Measurements from ENCODE around the gene WNT2B. TPM values are rescaled to one million over a fixed set of nuclear protein-coding genes. Genes with fewer than 3 reads are reported as not detected.

The WNT2B gene
- total RNA-seq, 1 donor from 2014 or later, result 4.8 TPM

DNA sequence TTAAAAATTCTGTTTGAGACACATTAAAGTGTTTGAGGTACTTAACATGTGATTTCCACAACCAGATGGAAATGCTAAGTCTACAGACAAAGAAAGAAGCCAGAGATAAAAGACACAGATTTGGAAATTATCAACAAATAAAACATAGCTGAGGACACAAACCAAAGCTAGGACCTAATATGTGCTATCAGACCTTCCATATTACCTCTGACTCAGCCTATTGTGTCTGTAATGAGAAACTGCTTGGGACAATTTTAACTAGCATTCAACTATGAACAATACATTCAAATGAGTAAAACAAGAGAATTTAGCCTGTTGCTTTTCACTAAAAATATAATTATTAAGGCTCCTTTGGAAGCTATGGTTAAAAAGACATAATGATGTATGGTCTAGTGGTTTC lies 54.6 kb downstream of the WNT2B start:
- H3K27ac ChIP-seq, result no peak overlapping the region
- intact Hi-C loops (cut with DNase I), result no loop called here
- no peaks in the 10 kb centered on the region for H3K27me3 ChIP-seq
- peaks cover 4 to 9% of the 10 kb centered on the region in 2 donors for H3K36me3 ChIP-seq
- H3K9me3 ChIP-seq, result no peaks in the 10 kb centered on the region
- no peak overlapping the region for H3K4me3 ChIP-seq
- TF ChIP-seq, protein P1, sequence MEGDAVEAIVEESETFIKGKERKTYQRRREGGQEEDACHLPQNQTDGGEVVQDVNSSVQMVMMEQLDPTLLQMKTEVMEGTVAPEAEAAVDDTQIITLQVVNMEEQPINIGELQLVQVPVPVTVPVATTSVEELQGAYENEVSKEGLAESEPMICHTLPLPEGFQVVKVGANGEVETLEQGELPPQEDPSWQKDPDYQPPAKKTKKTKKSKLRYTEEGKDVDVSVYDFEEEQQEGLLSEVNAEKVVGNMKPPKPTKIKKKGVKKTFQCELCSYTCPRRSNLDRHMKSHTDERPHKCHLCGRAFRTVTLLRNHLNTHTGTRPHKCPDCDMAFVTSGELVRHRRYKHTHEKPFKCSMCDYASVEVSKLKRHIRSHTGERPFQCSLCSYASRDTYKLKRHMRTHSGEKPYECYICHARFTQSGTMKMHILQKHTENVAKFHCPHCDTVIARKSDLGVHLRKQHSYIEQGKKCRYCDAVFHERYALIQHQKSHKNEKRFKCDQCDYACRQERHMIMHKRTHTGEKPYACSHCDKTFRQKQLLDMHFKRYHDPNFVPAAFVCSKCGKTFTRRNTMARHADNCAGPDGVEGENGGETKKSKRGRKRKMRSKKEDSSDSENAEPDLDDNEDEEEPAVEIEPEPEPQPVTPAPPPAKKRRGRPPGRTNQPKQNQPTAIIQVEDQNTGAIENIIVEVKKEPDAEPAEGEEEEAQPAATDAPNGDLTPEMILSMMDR (IDR thresholded peaks at IDR 0.05), result no peak
- H3K4me1 ChIP-seq, result no peaks in the 10 kb centered on the region
- DNase-seq (ENCODE audit: low spot score in 2 of 2), result no peak

DNA sequence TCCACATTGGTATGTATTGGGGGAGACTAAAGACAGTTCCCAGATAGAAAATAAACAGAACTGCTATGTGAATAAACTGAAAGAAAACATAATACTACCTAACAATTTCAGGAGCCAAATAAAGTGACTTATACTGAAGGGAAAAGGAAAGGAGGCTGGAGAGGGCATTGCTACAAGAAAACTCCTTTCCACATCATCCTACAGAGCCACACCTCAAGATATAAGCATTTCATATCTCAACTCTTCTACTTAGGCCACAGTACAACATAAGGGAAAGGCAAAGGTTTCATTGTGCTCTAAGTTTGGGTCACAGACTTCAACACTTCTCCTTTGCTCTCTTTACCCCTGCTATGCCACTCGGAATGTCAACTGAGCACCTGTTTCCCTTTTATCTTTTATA lies 55.3 kb downstream of the WNT2B start:
- TF ChIP-seq, protein P1 (IDR thresholded peaks at IDR 0.05), result no peak
- peaks cover 6 to 9% of the 10 kb centered on the region in 2 donors for H3K36me3 ChIP-seq
- intact Hi-C loops (cut with DNase I), result no loop called here
- H3K9me3 ChIP-seq, result no peaks in the 10 kb centered on the region
- H3K4me3 ChIP-seq, result no peak overlapping the region
- no peak for DNase-seq (ENCODE audit: low spot score in 2 of 2)
- H3K27ac ChIP-seq, result no peak overlapping the region
- no peaks in the 10 kb centered on the region for H3K27me3 ChIP-seq
- H3K4me1 ChIP-seq, result no peaks in the 10 kb centered on the region

DNA sequence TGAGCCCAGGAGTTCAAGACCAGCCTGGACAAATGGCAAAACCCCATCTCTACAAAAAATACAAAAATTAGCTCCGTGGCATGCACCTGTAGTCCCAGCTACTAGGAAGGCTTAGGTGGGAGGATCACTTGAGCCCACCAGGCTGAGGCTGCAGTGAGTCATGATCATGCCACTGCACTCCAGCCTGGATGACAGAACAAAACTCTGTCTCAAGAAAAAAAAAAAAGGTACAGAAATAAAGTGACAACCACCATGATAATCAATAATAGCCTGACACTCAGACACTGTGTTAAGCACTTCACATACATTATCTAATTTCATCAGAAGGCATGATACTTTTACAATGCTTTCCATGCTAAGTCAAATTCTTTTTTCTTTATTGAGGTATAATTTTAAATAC lies 57.0 kb downstream of the WNT2B start:
- Histone ChIP-seq H3K4me1 (no peaks in the 10 kb centered on the region), H3K36me3 (peaks cover 4 to 18% of the 10 kb centered on the region in 2 donors), H3K9me3 (no peaks in the 10 kb centered on the region), H3K4me3 (no peak overlapping the region), H3K27ac (no peak overlapping the region), H3K27me3 (no peaks in the 10 kb centered on the region)
- intact Hi-C loops (cut with DNase I), result no loop called here
- DNase-seq (ENCODE audit: low spot score in 2 of 2), result no peak
- TF ChIP-seq, protein P1 (IDR thresholded peaks at IDR 0.05), result no peak

DNA sequence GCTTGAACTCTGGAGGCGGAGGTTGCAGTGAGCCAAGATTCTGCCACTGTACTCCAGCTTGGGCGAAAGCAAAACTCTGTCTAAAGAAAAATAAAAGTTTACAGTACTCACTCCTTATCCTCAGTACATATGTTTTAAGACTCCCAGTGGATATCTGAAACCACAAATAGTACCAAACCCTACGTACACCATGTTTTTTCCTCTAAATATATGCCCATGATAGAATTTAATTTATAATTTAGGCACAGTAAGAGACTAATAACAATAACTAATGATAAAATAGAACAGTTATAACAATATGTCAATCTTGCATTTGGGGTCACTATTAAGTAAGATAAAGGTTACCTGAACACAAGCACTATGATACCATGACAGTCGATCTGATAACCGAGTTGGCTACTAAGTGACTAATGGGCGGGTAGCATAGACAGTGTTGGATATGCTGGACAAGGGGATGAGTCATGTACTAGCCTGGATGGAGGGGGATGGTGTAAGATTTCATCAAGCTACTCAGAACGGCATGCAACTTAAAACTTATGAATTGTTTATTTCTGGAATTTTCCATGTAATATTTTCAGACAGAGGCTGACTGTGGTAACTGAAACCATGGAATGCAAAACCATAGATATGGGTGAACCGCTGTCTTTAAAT lies 66.5 kb downstream of the WNT2B start:
- Histone ChIP-seq H3K27ac (no peak overlapping the region), H3K4me3 (no peak overlapping the region), H3K9me3 (no peaks in the 10 kb centered on the region), H3K27me3 (no peaks in the 10 kb centered on the region), H3K36me3 (peaks cover 40 to 49% of the 10 kb centered on the region in 2 donors), H3K4me1 (no peaks in the 10 kb centered on the region)
- no peak for DNase-seq (ENCODE audit: low spot score in 2 of 2)
- intact Hi-C loops (cut with DNase I), result no loop called here
- TF ChIP-seq, protein P1 (IDR thresholded peaks at IDR 0.05), result no peak

DNA sequence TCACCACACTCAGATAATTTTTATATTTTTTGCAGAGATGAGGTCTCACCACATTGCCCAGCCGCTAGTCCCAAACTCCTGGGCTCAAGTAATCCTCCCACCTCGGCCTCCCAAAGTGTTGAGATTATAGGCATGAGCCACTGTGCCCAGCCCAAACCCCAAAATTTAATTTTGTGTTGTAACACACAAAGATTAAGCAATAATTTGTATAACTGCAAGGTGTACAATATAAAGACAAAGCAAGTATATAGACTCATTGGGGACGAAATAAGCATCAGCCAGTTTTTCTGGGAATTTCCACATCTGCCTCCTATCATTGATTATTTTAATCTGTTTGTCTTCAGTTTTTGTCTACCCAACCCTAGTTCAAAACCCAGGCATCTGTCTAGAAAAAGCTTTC lies 67.5 kb downstream of the WNT2B start:
- H3K4me3 ChIP-seq, result no peak overlapping the region
- H3K4me1 ChIP-seq, result no peaks in the 10 kb centered on the region
- intact Hi-C loops (cut with DNase I), result no loop called here
- H3K36me3 ChIP-seq, result peaks cover 49 to 57% of the 10 kb centered on the region in 2 donors
- TF ChIP-seq, protein P1 (IDR thresholded peaks at IDR 0.05), result no peak
- H3K9me3 ChIP-seq, result no peaks in the 10 kb centered on the region
- no peak for DNase-seq (ENCODE audit: low spot score in 2 of 2)
- no peak overlapping the region for H3K27ac ChIP-seq
- H3K27me3 ChIP-seq, result no peaks in the 10 kb centered on the region

Other genes starting within 250 kb of the WNT2B start
- 13.0 TPM for gene CTTNBP2NL, start 112.8 kb upstream of the WNT2B start, total RNA-seq
- 4.0 TPM for gene ST7L, start 110.2 kb downstream of the WNT2B start, total RNA-seq
- gene CAPZA1, start 110.9 kb downstream of the WNT2B start, total RNA-seq, result 53.5 TPM
- 69.5 TPM for gene MOV10, start 165.7 kb downstream of the WNT2B start, total RNA-seq
- gene RHOC, start 198.2 kb downstream of the WNT2B start, total RNA-seq, result 379 TPM
- gene PPM1J, start 206.4 kb downstream of the WNT2B start, total RNA-seq, result 10.0 TPM